HG03521 (cell line): ENCODE data around the gene PTBP1.
"Not testable (repeated sequence)": the region's sequence is repeated elsewhere in the genome, so short reads cannot be mapped to it uniquely, and the experiment has no call there.

Source experiments
- ATAC-seq: cut with Tn5 transposase; IDR thresholded peaks from one replicate; pipeline ENCODE4 v1.9.1; 2021; ENCODE audit warnings: mild to moderate bottlenecking, moderate library complexity; ENCODE audit not compliant: unreplicated experiment

PTBP1 gene

DNA sequence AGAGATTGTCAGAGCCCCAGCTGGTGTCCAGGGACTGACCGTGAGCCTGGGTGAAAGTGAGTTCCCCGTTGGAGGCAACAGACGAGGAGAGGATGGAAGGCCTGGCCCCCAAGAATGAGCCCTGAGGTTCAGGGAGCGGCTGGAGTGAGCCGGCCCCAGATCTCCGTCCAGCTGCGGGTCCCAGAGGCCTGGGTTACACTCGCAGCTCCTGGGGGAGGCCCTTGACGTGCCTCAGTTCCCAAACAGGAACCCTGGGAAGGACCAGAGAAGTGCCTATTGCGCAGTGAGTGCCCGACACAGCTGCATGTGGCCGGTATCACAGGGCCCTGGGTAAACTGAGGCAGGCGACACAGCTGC, 53.7 kb downstream of the PTBP1 start:
- ATAC-seq = no peak

DNA sequence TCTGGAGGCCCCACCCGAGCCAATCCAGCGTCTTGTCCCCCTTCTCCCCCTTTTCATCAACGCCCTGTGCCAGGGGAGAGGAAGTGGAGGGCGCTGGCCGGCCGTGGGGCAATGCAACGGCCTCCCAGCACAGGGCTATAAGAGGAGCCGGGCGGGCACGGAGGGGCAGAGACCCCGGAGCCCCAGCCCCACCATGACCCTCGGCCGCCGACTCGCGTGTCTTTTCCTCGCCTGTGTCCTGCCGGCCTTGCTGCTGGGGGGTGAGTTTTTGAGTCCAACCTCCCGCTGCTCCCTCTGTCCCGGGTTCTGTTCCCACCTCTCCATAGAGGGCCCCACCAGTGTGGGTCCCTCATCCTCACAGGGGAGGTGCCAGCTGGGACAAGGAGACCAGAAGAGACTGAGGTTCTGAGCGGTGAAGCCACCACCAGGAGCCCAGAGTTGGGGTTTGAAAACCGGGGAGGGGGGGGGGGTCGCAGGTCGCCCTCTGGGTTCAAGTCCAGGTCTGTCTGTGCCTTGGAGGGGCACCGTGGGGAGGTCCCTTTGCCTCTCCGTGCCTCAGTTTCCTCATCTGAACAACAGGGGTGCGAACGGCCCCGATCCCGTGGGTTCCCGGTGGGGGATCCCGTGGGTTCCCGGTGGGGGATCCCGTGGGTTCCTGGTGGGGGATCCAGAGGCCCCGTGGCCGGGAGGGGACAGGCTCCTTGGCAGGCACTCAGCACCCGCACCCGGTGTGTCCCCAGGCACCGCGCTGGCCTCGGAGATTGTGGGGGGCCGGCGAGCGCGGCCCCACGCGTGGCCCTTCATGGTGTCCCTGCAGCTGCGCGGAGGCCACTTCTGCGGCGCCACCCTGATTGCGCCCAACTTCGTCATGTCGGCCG, 55.1 kb downstream of the PTBP1 start, which contains the start of gene ELANE:
TSS of gene ELANE (plus strand) at position 168 of the 878 bp plus-strand sequence. CDS start at position 194, 26 bp downstream.
- ATAC-seq = no peak

DNA sequence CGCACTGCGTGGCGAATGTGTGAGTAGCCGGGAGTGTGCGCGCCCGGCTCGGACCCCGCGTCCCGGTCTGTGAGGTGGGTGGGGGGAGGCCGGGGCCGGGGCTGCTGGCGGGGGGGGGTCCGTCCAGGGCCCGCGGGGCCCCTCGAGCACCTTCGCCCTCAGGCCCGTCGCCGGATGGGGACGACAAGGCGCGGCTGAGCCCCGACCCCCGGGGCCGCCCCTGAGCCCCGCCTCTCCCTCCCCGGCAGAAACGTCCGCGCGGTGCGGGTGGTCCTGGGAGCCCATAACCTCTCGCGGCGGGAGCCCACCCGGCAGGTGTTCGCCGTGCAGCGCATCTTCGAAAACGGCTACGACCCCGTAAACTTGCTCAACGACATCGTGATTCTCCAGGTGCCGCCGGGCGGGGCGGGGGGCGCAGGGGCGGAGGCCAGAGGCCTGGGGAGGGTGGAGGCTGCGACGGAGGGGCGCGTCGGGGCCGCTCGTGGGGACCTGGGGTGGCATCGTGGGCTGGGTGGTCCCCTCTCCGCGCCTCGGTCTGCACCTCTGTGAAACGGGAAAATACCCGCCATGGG, 55.8 kb downstream of the PTBP1 start:
- no peak for ATAC-seq

DNA sequence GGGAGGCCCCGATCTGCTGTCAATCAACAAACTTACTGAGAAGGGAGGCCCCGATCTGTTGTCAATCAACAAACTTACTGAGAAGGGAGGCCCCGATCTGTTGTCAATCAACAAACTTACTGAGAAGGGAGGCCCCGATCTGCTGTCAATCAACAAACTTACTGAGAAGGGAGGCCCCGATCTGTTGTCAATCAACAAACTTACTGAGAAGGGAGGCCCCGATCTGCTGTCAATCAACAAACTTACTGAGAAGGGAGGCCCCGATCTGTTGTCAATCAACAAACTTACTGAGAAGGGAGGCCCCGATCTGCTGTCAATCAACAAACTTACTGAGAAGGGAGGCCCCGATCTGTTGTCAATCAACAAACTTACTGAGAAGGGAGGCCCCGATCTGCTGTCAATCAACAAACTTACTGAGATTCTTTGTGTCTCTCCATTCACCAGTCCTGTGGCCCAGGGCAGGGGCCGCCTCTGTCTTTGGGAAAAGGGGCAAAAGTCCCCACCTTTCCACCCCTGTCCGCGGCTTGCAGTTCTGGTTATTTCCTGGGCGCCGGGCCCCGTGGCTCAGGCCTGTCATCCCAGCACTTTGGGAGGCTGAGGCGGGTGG, 56.5 kb downstream of the PTBP1 start:
- not testable (repeated sequence) for ATAC-seq

DNA sequence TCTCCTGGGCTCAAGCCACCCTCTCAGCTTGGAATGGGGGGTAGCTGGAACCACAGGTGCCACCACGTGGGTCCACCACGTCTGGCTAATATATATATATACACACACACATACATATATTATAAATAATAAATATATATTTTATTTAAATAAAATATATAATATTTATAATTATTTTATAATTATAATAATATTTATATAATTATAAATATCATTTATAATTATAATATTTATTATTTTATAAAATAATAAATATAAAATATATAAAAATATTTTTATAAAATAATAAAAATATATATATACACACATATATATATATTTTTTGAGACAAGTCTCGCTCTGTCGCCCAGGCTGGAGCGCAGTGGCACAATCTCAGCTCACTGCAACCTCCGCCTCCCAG, 57.3 kb downstream of the PTBP1 start:
- no peak for ATAC-seq

DNA sequence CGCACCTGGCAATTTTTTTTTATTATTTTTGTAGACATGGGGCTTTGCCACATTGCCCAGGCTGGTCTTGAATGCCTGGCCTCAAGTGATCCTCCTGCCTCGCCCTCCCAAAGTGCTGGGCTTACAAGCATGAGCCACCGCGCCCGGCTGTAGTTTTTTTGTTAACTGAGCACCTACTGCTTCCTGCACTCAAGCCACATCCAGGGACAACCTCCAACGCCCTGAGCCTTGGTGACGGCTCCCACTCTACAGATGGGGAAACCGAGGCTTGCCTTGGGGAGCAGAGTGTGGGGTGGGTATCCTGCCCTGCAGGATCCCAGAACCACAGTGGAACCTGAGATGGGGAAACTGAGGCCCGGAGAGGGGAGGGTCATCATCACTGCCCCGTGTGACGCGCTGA, 57.9 kb downstream of the PTBP1 start:
- ATAC-seq = no peak

DNA sequence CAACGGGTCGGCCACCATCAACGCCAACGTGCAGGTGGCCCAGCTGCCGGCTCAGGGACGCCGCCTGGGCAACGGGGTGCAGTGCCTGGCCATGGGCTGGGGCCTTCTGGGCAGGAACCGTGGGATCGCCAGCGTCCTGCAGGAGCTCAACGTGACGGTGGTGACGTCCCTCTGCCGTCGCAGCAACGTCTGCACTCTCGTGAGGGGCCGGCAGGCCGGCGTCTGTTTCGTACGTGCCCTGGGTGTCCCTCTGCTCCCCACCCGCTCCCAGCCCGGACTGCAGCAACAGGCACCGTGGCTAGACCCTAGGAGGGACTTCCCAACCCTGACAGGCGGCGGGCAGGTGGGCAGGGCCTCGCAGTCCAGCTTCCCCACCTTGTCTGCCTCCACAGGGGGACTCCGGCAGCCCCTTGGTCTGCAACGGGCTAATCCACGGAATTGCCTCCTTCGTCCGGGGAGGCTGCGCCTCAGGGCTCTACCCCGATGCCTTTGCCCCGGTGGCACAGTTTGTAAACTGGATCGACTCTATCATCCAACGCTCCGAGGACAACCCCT, 58.4 kb downstream of the PTBP1 start:
- no peak for ATAC-seq

DNA sequence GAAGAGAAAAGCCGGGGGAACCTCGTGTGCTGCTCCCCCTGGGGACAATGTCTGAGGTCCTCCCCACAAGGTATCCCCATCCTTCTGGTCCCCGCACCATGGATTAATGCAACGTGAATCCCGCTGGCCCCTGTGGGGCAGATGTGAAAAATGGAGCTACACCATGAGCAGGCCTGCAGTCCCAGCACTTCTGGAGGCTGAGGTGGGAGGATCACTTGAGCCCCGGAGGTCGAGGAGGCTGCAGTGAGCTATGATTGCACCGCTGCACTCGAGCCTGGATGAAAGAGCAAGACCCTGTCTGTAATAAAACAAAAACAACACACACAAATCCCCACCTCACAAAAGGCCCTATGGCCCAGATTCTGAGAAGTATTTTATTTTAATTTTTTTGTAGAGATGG, 61.0 kb downstream of the PTBP1 start:
- ATAC-seq = no peak

DNA sequence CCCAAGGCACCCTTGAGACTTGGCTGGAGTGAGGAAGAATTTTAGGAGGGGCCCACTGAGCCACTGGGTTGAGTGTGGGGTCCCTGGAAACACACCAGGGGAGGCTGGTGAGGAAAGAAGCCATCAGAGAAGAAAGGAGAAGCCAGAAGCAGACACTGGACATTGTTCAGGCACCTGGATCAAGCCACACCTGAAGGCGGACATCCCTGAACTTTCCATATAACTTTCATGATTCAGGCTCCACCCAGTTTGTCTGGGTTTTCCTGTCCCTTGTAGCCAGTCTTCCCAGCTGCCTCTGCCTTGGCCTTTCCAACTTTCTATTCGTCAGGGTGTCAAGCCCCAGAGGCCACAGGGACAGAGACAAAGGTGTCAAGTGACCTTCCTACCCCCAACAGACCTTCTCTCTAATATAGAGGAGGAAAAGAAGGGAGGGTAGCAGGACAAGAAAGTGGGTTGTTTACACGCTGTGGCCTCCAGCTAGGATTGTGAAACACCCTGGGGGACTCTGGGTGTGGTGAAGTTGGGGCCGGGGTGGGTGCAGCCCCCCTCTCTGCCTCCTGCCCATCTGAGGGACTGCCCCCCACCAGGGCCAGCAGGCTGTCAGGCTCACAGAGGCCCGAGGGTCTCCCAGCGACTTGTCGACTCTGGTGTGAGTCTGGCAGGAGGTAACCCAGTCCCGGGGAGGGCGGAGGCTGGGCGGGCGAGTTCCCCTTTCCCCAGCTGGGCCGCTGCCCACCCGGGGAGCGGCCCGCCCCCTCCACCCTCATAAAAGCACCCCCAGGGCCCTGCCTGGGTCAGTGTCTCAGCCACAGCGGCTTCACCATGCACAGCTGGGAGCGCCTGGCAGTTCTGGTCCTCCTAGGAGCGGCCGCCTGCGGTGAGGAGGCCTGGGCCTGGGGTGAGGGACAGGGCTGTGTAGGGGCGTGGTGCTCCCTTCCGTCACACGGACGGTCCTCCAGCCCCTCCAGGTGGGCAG, 61.9 kb downstream of the PTBP1 start, which contains the start of gene CFD:
TSS of gene CFD (plus strand) at position 797 of the 976 bp plus-strand sequence. CDS start at position 823, 26 bp downstream.
- no peak for ATAC-seq

DNA sequence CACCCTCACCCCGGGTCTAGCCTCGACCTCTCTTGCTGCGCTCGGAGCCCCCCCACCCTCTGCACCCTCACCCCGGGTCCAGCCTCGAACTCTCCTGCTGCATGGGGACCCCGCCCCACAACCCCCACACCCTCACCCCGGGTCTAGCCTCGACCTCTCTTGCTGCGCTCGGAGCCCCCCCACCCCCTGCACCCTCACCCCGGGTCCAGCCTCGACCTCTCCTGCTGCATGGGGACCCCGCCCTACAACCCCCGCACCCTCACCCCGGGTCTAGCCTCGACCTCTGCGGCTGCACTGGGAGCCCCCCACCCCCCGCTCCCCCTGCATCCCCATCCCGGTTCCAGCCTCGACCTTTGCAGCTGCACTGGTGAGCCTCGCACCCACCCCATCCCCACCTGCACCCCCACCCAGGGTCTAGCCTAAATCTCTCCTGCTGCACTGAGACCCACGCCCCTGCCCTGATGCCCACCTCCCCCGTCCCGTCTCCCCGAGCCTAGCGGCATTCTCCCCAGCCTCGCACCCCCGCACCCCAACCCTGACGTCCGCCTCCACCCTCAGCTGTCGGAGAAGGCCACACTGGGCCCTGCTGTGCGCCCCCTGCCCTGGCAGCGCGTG, 64.0 kb downstream of the PTBP1 start:
- ATAC-seq = no peak
